Melanocyte of skin (primary cell): ENCODE data around the gene PYCR2. TPM values are rescaled to one million over a fixed set of nuclear protein-coding genes. Genes with fewer than 3 reads are reported as not detected.

ENCODE experiments used
- small RNA-seq, 2 donors: library from RNA; depleted of rRNA; stranded (forward); fragments of <200 nt; gene quantifications; one replicate each; pipeline ENCODE3, GENCODE V24; 2012
- total RNA-seq, 2 donors: library from RNA; depleted of rRNA; stranded (reverse); fragments of >200 nt; gene quantifications; 2 replicates each; pipeline ENCODE4 v1.2.3, GENCODE V29; 2012

The PYCR2 gene
- total RNA-seq = 10 to 100 TPM; 36.8 to 37.3 TPM

GRCh38 chr1:225923692-225924555 lies at the start of gene PYCR2:
TSS of gene PYCR2 (minus strand) at chr1:225924250. CDS start at chr1:225924110, 140 bp downstream.

GRCh38 chr1:225941187-225941941 lies 17.3 kb upstream of the PYCR2 start, which contains the start of gene LEFTY2:
TSS of gene LEFTY2 (minus strand) at chr1:225941220. CDS start at chr1:225941140, 80 bp downstream.

GRCh38 chr1:225888898-225889601 lies 35.0 kb downstream of the PYCR2 start, which contains the start of gene LEFTY1:
TSS of gene LEFTY1 (minus strand) at chr1:225889146. CDS start at chr1:225889066, 80 bp downstream.

GRCh38 chr1:225881959-225882693 lies 41.9 kb downstream of the PYCR2 start, which contains the start of gene TMEM63A:
TSS of gene TMEM63A (minus strand) at chr1:225882380. CDS start at chr1:225877580, 4,800 bp downstream.

Small RNA genes within 50 kb of the gene (small RNA-seq; reads per million reads assigned to genes)
- gene AL117348.1 (0 reads per million in 2 donors), gene NDUFA3P3 (0 reads per million in 2 donors)

Other genes starting within 250 kb of the PYCR2 start
- gene SRP9, start 146.4 kb downstream of the PYCR2 start, total RNA-seq = 100 to 1,000 TPM; 129 to 187 TPM
- gene EPHX1, start 114.1 kb downstream of the PYCR2 start, total RNA-seq = 10 to 100 TPM; 44.4 to 56.6 TPM
- 10 to 100 TPM; 22.0 to 26.0 TPM for gene TMEM63A, start 41.9 kb downstream of the PYCR2 start, total RNA-seq
- gene LEFTY1, start 35.1 kb downstream of the PYCR2 start, total RNA-seq = not detected
- not detected for gene LEFTY2, start 17.0 kb upstream of the PYCR2 start, total RNA-seq
- 10 to 100 TPM; 14.8 to 26.3 TPM for gene SDE2, start 75.1 kb upstream of the PYCR2 start, total RNA-seq
- 100 to 1,000 TPM; 120 to 127 TPM for gene H3-3A, start 138.5 kb upstream of the PYCR2 start, total RNA-seq